WERI-Rb-1 (cell line): ENCODE data around the gene APP.

Experiments
- DNase-seq: peaks from one replicate; pipeline ENCODE4 v3.0.0-alpha.2; 2020
- H3K27ac ChIP-seq: fragments of 250-450 bp; sonication (Bioruptor Pico); 2 replicates; pipeline ENCODE4 v1.5.1; 2020; ENCODE audit warnings: mild to moderate bottlenecking, moderate library complexity
- H3K27me3 ChIP-seq: fragments of 250-450 bp; sonication (Bioruptor Pico); 2 replicates; pipeline ENCODE4 v1.5.1; 2021; ENCODE audit warnings: mild to moderate bottlenecking, low read depth, moderate library complexity; ENCODE audit not compliant: insufficient read depth, severe bottlenecking
- H3K36me3 ChIP-seq: fragments of 250-450 bp; sonication (Bioruptor Pico); 2 replicates; pipeline ENCODE4 v1.5.1; 2020; ENCODE audit warnings: mild to moderate bottlenecking, moderate library complexity
- H3K4me3 ChIP-seq: 2 replicates; pipeline ENCODE4 v1.5.1; 2011; ENCODE audit warnings: low read depth, mild to moderate bottlenecking, control low read depth, low read length
- H3K9me3 ChIP-seq: fragments of 250-450 bp; sonication (Bioruptor Pico); 2 replicates; pipeline ENCODE4 v1.5.1; 2021; ENCODE audit warnings: mild to moderate bottlenecking, moderate library complexity; ENCODE audit not compliant: severe bottlenecking
- TF ChIP-seq, protein P1 (sequence below): IDR thresholded peaks from 2 replicates; pipeline ENCODE4 v1.5.1; 2011; ENCODE audit warnings: low read depth, mild to moderate bottlenecking, control low read depth, inconsistent platforms, low read length

APP gene

DNA sequence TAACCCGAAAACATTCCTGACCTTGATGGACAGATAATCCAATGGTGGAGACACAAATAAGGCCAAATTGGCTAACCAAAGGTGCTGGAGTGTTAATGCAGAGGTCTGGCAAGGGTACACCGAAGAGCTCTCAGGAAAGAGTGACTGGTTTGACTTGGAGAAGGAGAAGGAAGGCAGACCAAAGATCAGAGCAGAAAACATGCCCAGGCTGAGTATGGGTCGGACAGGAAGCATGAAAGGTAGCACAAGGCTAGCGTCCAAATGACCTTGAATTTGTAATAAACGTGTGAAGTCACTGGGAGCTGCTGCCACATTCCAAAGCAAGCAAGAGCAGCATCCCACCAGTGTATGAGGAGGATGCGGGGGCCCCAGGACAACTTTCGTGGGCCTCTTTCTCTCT, 45.7 kb downstream of the APP start:
- peaks cover 9% of the 10 kb centered on the region for H3K36me3 ChIP-seq
- H3K27ac ChIP-seq, result no peak overlapping the region
- TF ChIP-seq, protein P1, sequence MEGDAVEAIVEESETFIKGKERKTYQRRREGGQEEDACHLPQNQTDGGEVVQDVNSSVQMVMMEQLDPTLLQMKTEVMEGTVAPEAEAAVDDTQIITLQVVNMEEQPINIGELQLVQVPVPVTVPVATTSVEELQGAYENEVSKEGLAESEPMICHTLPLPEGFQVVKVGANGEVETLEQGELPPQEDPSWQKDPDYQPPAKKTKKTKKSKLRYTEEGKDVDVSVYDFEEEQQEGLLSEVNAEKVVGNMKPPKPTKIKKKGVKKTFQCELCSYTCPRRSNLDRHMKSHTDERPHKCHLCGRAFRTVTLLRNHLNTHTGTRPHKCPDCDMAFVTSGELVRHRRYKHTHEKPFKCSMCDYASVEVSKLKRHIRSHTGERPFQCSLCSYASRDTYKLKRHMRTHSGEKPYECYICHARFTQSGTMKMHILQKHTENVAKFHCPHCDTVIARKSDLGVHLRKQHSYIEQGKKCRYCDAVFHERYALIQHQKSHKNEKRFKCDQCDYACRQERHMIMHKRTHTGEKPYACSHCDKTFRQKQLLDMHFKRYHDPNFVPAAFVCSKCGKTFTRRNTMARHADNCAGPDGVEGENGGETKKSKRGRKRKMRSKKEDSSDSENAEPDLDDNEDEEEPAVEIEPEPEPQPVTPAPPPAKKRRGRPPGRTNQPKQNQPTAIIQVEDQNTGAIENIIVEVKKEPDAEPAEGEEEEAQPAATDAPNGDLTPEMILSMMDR, result no peak
- H3K4me3 ChIP-seq, result no peak overlapping the region
- H3K9me3 ChIP-seq, result no peaks in the 10 kb centered on the region
- H3K27me3 ChIP-seq, result no peaks in the 10 kb centered on the region
- no peak for DNase-seq

DNA sequence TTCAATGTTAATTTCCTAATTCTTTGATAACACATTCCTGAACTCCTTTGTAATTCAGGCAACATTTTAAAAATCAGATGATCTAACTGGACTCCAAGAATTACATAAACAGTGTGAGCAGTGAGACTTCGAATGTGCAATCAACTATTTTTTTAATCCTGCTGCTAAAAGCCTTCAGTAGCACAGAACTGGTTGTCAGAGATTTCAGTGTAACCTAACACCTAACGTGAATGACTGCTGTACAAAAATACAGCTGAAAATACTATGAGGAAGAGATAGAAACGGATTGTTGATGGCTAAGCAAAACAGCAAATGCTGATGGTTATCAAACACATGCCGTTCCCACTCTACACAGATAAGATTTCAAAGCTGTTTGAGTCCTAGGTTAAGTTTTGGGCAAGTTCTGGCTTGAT, 46.1 kb downstream of the APP start:
- Histone ChIP-seq H3K27ac (no peak overlapping the region), H3K4me3 (no peak overlapping the region), H3K36me3 (peaks cover 6% of the 10 kb centered on the region; the same call in 1 of the 2 replicates), H3K27me3 (no peaks in the 10 kb centered on the region), H3K9me3 (no peaks in the 10 kb centered on the region)
- no peak for DNase-seq
- TF ChIP-seq, protein P1, result no peak

DNA sequence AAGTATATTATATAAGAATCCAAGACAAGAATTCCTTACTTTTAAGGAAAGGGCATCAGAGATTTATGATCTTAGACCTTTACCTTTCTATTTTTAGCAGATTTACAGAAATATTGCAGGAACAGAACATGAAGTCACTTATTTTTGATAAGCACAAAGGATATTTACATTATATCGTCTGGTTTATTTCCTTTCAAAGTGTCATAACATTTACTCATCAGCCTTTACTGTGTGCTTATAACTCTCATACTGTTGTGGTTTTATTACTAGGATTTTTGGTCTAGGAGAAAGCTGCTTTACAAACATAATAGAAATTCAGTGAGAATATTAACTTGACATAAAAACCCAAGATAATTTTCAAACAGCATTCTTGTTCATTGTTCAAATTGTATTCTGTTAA, 47.6 kb downstream of the APP start:
- H3K9me3 ChIP-seq, result no peaks in the 10 kb centered on the region
- H3K27ac ChIP-seq, result no peak overlapping the region
- TF ChIP-seq, protein P1, result no peak
- no peaks in the 10 kb centered on the region for H3K27me3 ChIP-seq
- H3K4me3 ChIP-seq, result no peak overlapping the region
- peaks cover 3% of the 10 kb centered on the region; the same call in 1 of the 2 replicates for H3K36me3 ChIP-seq
- DNase-seq, result no peak

DNA sequence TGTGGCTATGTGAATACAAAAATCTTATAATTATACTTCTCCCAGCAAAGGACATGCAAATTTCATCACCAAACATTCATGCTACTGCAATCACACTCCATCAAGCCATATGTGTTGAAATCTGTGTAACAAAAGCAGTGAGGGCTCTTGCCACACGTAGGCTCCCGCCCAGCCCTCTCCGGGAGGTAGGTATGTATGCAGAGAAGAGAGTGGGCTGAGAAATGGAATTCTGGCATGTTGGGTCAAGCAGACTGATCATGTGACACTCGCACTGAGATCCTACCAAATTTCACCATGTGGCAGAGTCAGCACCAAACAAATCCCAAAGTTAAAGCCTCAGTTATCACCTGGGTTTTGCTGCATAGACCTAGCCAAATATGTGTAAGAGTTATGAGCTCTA, 49.7 kb downstream of the APP start:
- DNase-seq, result no peak
- H3K36me3 ChIP-seq, result no peaks in the 10 kb centered on the region
- no peaks in the 10 kb centered on the region for H3K27me3 ChIP-seq
- TF ChIP-seq, protein P1, result no peak
- no peaks in the 10 kb centered on the region for H3K9me3 ChIP-seq
- H3K4me3 ChIP-seq, result no peak overlapping the region
- no peak overlapping the region for H3K27ac ChIP-seq

DNA sequence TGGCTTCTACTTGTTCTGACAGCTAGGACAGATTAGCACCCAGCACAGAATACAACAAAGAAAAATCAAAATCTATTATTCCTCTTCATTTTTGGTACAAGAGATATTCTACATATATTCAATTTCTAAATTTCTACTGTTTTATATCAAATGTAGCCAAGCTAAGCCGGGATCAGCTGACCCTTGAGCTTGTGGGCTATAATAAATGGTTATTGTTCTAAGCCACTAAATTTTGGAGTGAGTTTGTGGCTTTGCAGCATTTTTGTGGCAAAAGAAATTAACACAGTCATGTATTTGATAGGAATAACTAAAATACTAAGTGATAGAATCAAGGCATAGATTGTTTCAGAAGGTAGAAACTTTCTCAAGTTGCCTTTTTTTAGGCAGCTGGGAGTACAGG, 50.7 kb downstream of the APP start:
- Histone ChIP-seq H3K27me3 (no peaks in the 10 kb centered on the region), H3K4me3 (no peak overlapping the region), H3K9me3 (no peaks in the 10 kb centered on the region), H3K36me3 (no peaks in the 10 kb centered on the region), H3K27ac (no peak overlapping the region)
- DNase-seq, result no peak
- TF ChIP-seq, protein P1, result no peak

DNA sequence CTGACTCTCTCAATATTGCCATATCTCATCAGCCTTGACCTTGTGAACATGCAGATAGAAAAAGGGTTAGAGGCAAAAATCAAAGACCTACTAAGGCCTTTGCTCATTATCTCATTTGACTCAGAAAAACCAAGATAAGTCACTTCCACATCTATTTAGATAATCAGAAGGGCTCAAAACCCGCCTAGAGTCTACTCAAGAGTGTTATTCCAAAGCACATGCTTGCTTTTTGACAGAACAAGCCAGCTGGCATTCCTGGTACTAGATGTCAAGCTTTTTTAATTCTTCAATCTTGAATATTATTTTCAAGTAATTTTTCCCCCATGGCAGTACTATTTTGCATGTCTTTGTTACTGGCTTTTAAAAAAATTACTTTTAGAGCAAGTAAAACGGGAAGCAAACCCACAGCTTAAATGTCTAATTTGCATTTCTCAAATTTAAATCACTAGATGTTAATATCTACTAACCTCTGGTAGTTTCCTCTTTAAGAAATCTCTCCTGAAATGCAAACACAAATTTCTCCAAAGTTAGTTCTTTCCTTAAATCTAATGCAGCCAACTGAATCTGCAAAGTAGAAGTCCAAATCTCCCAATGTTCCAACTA, 51.5 kb downstream of the APP start:
- TF ChIP-seq, protein P1, result no peak
- H3K27me3 ChIP-seq, result no peaks in the 10 kb centered on the region
- no peak for DNase-seq
- H3K27ac ChIP-seq, result no peak overlapping the region
- H3K4me3 ChIP-seq, result no peak overlapping the region
- H3K36me3 ChIP-seq, result peaks cover 2% of the 10 kb centered on the region; the same call in 1 of the 2 replicates
- no peaks in the 10 kb centered on the region for H3K9me3 ChIP-seq
